H9 (cell line): ENCODE results near the gene FAF1. TPM values are rescaled to one million over a fixed set of nuclear protein-coding genes. Genes with fewer than 3 reads are reported as not detected.

Source experiments
- DNase-seq: peaks from one replicate; pipeline ENCODE4 v3.0.0-alpha.2; 2017
- H2AFZ ChIP-seq: one replicate; pipeline ENCODE4 v1.6.1; 2013; ENCODE audit warnings: mild to moderate bottlenecking, low read length, control low read depth, moderate library complexity
- H2AK5ac ChIP-seq: 2 replicates; pipeline ENCODE4 v1.6.1; 2013; ENCODE audit warnings: low read length, control low read depth, mixed read lengths; ENCODE audit not compliant: insufficient read length
- H2BK120ac ChIP-seq: one replicate; pipeline ENCODE4 v1.6.1; 2013; ENCODE audit warnings: low read depth, mild to moderate bottlenecking, low read length, control low read depth, inconsistent platforms; ENCODE audit not compliant: poor library complexity, severe bottlenecking
- H2BK12ac ChIP-seq: 2 replicates; pipeline ENCODE4 v1.6.1; 2013; ENCODE audit warnings: low read length, control low read depth, mixed read lengths, low read depth; ENCODE audit not compliant: insufficient read length
- H2BK15ac ChIP-seq: 2 replicates; pipeline ENCODE4 v1.6.1; 2013; ENCODE audit warnings: low read depth, low read length, control low read depth
- H2BK20ac ChIP-seq: one replicate; pipeline ENCODE4 v1.6.1; 2013; ENCODE audit warnings: low read depth, mild to moderate bottlenecking, low read length, control low read depth, inconsistent platforms; ENCODE audit not compliant: poor library complexity, severe bottlenecking
- H2BK5ac ChIP-seq: 2 replicates; pipeline ENCODE4 v1.6.1; 2013; ENCODE audit warnings: low read length, control low read depth, mixed read lengths; ENCODE audit not compliant: insufficient read length
- H3K14ac ChIP-seq: 2 replicates; pipeline ENCODE4 v1.6.1; 2013; ENCODE audit warnings: low read length, control low read depth; ENCODE audit not compliant: insufficient read depth
- H3K18ac ChIP-seq: 2 replicates; pipeline ENCODE4 v1.6.1; 2013; ENCODE audit warnings: low read depth, mild to moderate bottlenecking, mixed read lengths, low read length, control low read depth; ENCODE audit not compliant: insufficient read length
- H3K23ac ChIP-seq: 2 replicates; pipeline ENCODE4 v1.6.1; 2013; ENCODE audit warnings: low read length, control low read depth, mixed read lengths, low read depth; ENCODE audit not compliant: insufficient read length
- H3K23me2 ChIP-seq: 2 replicates; pipeline ENCODE4 v1.6.1; 2013; ENCODE audit warnings: low read depth, mild to moderate bottlenecking, mixed read lengths, low read length, control low read depth; ENCODE audit not compliant: insufficient read length, poor library complexity, severe bottlenecking
- H3K27ac ChIP-seq: 2 replicates; pipeline ENCODE4 v1.5.1; 2013; ENCODE audit warnings: low read length, control low read depth, mixed read lengths, low read depth; ENCODE audit not compliant: insufficient read length
- H3K27me3 ChIP-seq: 2 replicates; pipeline ENCODE4 v1.6.1; 2013; ENCODE audit warnings: low read length, control low read depth, inconsistent platforms; ENCODE audit not compliant: insufficient read depth
- H3K4ac ChIP-seq: 2 replicates; pipeline ENCODE4 v1.6.1; 2013; ENCODE audit warnings: low read depth, mild to moderate bottlenecking, control low read depth, inconsistent platforms, low read length, moderate library complexity
- H3K4me1 ChIP-seq: 2 replicates; pipeline ENCODE4 v1.6.1; 2013; ENCODE audit warnings: low read length, control low read depth, inconsistent platforms; ENCODE audit not compliant: insufficient read depth
- H3K4me2 ChIP-seq: 2 replicates; pipeline ENCODE4 v1.6.1; 2013; ENCODE audit warnings: low read length, control low read depth, mixed read lengths; ENCODE audit not compliant: insufficient read length, insufficient read depth
- H3K56ac ChIP-seq: 2 replicates; pipeline ENCODE4 v1.6.1; 2013; ENCODE audit warnings: low read depth, mild to moderate bottlenecking, mixed read lengths, low read length, control low read depth; ENCODE audit not compliant: insufficient read length
- H3K79me1 ChIP-seq: 2 replicates; pipeline ENCODE4 v1.6.1; 2013; ENCODE audit warnings: low read depth, mild to moderate bottlenecking, moderate library complexity, low read length, control low read depth, inconsistent platforms; ENCODE audit not compliant: insufficient read depth, poor library complexity, severe bottlenecking
- H3K79me2 ChIP-seq: 2 replicates; pipeline ENCODE4 v1.6.1; 2013; ENCODE audit warnings: low read length, control low read depth, inconsistent platforms; ENCODE audit not compliant: insufficient read depth
- H3K9ac ChIP-seq: 2 replicates; pipeline ENCODE4 v1.6.1; 2013; ENCODE audit warnings: low read length, control low read depth, mixed read lengths; ENCODE audit not compliant: insufficient read length; ENCODE audit errors: extremely low read depth
- H3K9me3 ChIP-seq: one replicate; pipeline ENCODE4 v1.6.1; 2013; ENCODE audit warnings: low read depth, low read length, inconsistent platforms; ENCODE audit not compliant: control insufficient read depth
- H3T11ph ChIP-seq: one replicate; pipeline ENCODE4 v1.6.1; 2013; ENCODE audit warnings: mild to moderate bottlenecking, low read length, control low read depth, inconsistent platforms
- H4K20me1 ChIP-seq: one replicate; pipeline ENCODE4 v1.6.1; 2013; ENCODE audit not compliant: control insufficient read depth, insufficient read length, insufficient read depth
- H4K5ac ChIP-seq: 2 replicates; pipeline ENCODE4 v1.6.1; 2013; ENCODE audit warnings: low read depth, mild to moderate bottlenecking, mixed read lengths, low read length, control low read depth; ENCODE audit not compliant: insufficient read length
- H4K8ac ChIP-seq: replicated peaks from 2 replicates; pipeline ENCODE4 v1.6.1; 2013; ENCODE audit warnings: low read length, control low read depth, mixed read lengths, low read depth; ENCODE audit not compliant: insufficient read length
- H4K91ac ChIP-seq: 2 replicates; pipeline ENCODE4 v1.6.1; 2013; ENCODE audit warnings: low read depth, mild to moderate bottlenecking, moderate library complexity, mixed read lengths, low read length, control low read depth; ENCODE audit not compliant: insufficient read length
- H3K27ac Mint-ChIP-seq, 3 experiments: 2 replicates in 2 of 3; 3 replicates in 1 of 3; pipeline ENCODE4 v1.8.0; 2020 to 2021; ENCODE audit warnings: mixed read lengths in 3 of 3, mild to moderate bottlenecking in 1 of 3, moderate library complexity in 1 of 3
- H3K27me3 Mint-ChIP-seq: 2 replicates; pipeline ENCODE4 v1.8.0; 2021; ENCODE audit warnings: low read depth, mild to moderate bottlenecking, moderate library complexity, mixed read lengths
- H3K36me3 Mint-ChIP-seq, 3 experiments: 2 replicates in 2 of 3; 3 replicates in 1 of 3; pipeline ENCODE4 v1.8.0; 2020 to 2021; ENCODE audit warnings: low read depth in 3 of 3, mixed read lengths in 3 of 3; ENCODE audit not compliant: insufficient read depth in 1 of 3
- H3K4me1 Mint-ChIP-seq, 2 experiments: 2 replicates each; pipeline ENCODE4 v1.8.0; 2020; ENCODE audit warnings: mixed read lengths in 2 of 2
- H3K4me3 Mint-ChIP-seq, 2 experiments: 2 replicates in 1 of 2; 3 replicates in 1 of 2; pipeline ENCODE4 v1.8.0; 2020 to 2021; ENCODE audit warnings: mild to moderate bottlenecking in 2 of 2, mixed read lengths in 2 of 2, moderate library complexity in 1 of 2
- H3K9me3 Mint-ChIP-seq, 2 experiments: 2 replicates in 1 of 2; 3 replicates in 1 of 2; pipeline ENCODE4 v1.8.0; 2020; ENCODE audit warnings: mild to moderate bottlenecking in 2 of 2, mixed read lengths in 2 of 2, moderate library complexity in 1 of 2
- WGBS: extraction: QIAGEN DNeasy Blood & Tissue Kit; methylation state at CpG from one replicate; pipeline ENCODE4 v1.1.7; 2013; ENCODE audit warnings: missing lambda C conversion rate, low lambda C conversion rate, mixed read lengths; ENCODE audit not compliant: insufficient read length; ENCODE audit errors: extremely low coverage; 5-methylcytosine and 5-hydroxymethylcytosine counted together
- total RNA-seq: library from RNA; stranded (reverse); gene quantifications from 2 replicates; pipeline ENCODE4 v1.2.1, GENCODE V29; 2021
- TF ChIP-seq, protein P1 (sequence below): fragments of 200-600 bp; sonication (generic); conservative IDR thresholded peaks from 3 replicates; pipeline ENCODE4 v1.8.0; 2021; ENCODE audit warnings: antibody characterized with exemption, mild to moderate bottlenecking

FAF1 gene
- total RNA-seq, 1 experiment from 2014 or later, result 60.8 TPM

DNA sequence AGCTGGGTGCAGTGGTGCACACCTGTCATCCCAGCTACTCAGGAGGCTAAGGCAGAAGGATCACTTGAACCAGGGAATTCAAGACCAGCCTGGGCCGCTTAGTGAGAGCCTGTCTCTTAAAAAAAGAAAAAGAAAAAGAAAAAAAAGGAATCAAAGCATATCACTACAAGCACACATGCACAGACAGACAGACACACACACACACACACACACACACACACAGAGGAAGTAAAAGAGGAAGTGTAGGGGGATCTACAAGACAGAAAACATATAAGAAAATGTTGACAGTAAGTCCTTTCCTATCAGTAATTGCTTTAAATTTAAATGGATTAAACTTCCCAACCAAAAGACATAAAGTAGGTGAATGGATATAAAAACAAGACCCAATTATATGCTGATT, 180.3 kb downstream of the FAF1 start:
- no peak overlapping the region for H2BK15ac ChIP-seq

More for the DNA sequence above, 180.3 kb downstream of the FAF1 start:
- Mint-ChIP-seq H3K9me3 (no peaks in the 10 kb centered on the region), H3K4me1 (no peaks in the 10 kb centered on the region), H3K27me3 (no peaks in the 10 kb centered on the region), H3K27ac (no peak overlapping the region), H3K4me3 (no peak overlapping the region), H3K36me3 (peaks cover 0 to 4% (median 0%) of the 10 kb centered on the region in 3 experiments; a peak in 2 of 7 replicates)
- DNase-seq, result no peak
- Histone ChIP-seq H3K4ac (no peak overlapping the region), H2AFZ (no peak overlapping the region), H2BK120ac (no peak overlapping the region), H2BK12ac (no peak overlapping the region), H3K4me2 (no peak overlapping the region), H2AK5ac (no peak overlapping the region), H3T11ph (no peak overlapping the region), H3K23ac (no peak overlapping the region), H4K5ac (no peak overlapping the region), H4K91ac (no peak overlapping the region), H3K79me1 (no peaks in the 10 kb centered on the region), H2BK5ac (no peak overlapping the region), H3K9me3 (no peaks in the 10 kb centered on the region), H3K14ac (no peak overlapping the region), H4K20me1 (no peaks in the 10 kb centered on the region), H3K23me2 (no peaks in the 10 kb centered on the region), H2BK20ac (no peak overlapping the region), H3K18ac (no peak overlapping the region), H3K56ac (no peak overlapping the region), H3K27me3 (no peaks in the 10 kb centered on the region), H3K27ac (no peak overlapping the region), H3K79me2 (no peaks in the 10 kb centered on the region), H3K4me1 (no peaks in the 10 kb centered on the region), H3K9ac (no peak overlapping the region), H4K8ac (no peak overlapping the region)
- WGBS, result no CpG with 5 or more reads among the region's 1 CpG
- TF ChIP-seq, protein P1, sequence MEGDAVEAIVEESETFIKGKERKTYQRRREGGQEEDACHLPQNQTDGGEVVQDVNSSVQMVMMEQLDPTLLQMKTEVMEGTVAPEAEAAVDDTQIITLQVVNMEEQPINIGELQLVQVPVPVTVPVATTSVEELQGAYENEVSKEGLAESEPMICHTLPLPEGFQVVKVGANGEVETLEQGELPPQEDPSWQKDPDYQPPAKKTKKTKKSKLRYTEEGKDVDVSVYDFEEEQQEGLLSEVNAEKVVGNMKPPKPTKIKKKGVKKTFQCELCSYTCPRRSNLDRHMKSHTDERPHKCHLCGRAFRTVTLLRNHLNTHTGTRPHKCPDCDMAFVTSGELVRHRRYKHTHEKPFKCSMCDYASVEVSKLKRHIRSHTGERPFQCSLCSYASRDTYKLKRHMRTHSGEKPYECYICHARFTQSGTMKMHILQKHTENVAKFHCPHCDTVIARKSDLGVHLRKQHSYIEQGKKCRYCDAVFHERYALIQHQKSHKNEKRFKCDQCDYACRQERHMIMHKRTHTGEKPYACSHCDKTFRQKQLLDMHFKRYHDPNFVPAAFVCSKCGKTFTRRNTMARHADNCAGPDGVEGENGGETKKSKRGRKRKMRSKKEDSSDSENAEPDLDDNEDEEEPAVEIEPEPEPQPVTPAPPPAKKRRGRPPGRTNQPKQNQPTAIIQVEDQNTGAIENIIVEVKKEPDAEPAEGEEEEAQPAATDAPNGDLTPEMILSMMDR, result no peak
